HG03025 (cell line): ENCODE data around the gene ZW10.
A peak's percentile ranks its signal among the peaks of the same experiment; 100 is the strongest.
"Not testable (repeated sequence)": the region's sequence is repeated elsewhere in the genome, so short reads cannot be mapped to it uniquely, and the experiment has no call there.

Source experiments
- ATAC-seq: cut with Tn5 transposase; IDR thresholded peaks from one replicate; pipeline ENCODE4 v1.9.1; 2021; ENCODE audit warnings: mild to moderate bottlenecking, moderate library complexity; ENCODE audit not compliant: unreplicated experiment, low FRiP score

Gene ZW10, protein sequence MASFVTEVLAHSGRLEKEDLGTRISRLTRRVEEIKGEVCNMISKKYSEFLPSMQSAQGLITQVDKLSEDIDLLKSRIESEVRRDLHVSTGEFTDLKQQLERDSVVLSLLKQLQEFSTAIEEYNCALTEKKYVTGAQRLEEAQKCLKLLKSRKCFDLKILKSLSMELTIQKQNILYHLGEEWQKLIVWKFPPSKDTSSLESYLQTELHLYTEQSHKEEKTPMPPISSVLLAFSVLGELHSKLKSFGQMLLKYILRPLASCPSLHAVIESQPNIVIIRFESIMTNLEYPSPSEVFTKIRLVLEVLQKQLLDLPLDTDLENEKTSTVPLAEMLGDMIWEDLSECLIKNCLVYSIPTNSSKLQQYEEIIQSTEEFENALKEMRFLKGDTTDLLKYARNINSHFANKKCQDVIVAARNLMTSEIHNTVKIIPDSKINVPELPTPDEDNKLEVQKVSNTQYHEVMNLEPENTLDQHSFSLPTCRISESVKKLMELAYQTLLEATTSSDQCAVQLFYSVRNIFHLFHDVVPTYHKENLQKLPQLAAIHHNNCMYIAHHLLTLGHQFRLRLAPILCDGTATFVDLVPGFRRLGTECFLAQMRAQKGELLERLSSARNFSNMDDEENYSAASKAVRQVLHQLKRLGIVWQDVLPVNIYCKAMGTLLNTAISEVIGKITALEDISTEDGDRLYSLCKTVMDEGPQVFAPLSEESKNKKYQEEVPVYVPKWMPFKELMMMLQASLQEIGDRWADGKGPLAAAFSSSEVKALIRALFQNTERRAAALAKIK

DNA sequence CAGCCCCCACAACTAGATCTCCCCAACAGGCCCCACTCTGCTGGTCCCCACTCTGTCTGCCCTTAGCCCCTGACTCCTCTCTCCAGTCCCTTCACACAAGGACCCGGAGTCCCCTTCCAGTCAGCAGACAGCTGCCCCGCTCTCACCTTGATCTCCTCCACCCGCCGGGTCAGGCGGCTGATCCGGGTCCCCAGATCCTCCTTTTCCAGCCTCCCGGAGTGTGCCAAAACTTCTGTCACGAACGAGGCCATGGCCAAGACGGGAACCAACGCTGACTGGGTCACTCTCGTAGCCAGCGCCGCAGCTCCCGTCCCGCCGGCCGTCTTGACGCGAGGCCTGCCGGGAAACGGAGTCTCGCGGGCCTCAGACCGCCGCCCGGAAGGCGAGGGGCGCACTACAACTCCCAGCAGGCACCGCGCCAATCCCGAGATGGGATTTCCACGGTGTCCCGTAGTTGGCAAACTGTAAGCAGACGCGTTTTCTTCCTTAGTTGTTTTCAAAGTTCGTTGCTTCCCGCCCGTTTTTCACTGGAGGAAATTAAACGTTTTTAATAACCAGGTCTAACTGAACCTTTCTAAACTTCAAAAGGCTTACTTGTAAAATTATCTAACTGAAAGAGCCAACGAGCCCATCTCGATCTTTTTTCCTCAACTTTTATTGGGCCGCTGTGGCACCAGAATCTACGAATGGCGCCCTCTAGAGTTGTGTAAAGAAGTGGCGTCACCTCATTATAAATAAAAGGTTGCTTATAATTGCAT, at the start of gene ZW10:
ZW10 (minus strand) TSS at position 277 of the 758 bp plus-strand sequence; CDS start at position 251, 26 bp downstream.
- peak; percentile 97 for ATAC-seq

DNA sequence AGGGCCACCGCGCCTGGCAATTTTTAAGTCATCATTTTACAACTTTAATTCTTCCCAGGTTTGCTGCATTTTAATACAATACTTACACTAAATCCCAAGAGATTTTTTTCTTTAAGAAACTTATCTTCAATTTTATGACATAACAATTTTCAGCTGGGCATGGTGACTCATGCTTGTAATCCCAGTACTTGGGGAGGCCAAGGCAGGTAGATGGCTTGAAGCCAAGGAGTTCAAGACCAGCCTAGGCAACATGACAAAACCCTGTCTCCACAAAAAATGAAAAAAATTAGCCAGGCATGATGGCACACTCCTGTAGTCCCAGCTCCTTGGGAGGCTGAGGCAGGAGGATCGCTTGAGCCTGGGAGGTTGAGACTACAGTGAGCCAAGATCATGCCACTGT, 44.9 kb upstream of the ZW10 start:
- no peak for ATAC-seq

DNA sequence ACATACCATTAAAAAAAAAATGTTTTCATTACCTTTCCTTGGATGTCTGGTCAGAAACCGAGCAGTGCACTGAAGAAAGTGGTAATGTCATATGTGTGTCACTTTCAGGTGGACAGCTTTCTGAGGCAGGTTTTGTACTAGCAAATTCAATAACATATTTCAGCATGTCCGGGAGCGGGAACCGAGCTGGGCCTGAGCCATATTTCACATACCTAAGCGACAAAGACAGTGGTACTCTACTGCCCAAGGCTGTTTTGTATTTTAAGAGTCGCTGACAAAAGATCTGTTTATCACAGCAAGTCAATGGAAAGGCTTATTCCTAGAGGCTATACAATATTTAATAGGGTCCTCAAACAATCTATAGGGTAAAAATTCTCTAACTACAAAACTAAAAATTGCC, 44.1 kb upstream of the ZW10 start:
- ATAC-seq: no peak

DNA sequence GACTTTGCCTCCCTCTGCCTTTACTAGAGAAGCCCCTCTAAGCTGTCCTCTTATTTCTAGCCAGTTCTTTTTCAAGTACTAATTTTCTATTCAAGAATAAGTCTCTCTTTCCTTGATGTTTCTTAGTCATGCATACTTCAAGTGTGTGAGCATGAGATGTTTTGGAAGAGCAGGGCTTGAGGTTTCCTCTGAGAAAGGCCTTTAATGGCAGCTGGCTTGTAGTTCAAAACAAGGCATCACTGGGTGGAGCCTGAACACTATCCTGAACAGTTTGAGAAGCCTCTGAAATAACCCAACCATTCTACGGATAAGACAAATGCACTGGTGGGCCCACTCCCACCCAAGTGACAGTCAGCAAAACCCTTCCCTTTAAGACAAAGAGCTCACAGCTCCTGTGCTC, 43.7 kb upstream of the ZW10 start:
- ATAC-seq: no peak

DNA sequence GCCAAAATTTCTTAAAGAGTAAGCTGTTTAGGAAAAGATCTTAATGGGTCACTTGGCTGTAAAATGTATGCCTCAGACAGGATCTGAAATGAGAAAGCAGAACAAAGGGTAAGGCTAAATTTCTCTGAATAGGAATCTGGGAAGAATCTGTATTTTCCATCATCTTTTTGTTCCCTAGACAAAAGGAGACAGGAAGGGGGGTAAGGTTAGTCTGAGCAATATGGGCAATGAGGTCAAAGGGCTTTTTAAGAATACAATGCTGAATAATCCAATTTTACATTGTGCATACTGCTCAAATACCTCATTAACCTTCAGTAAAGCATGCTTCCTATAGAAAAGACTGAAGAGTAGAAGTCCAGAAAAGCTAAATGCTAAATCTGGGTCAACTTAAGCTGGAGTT, 40.7 kb upstream of the ZW10 start:
- no peak for ATAC-seq

DNA sequence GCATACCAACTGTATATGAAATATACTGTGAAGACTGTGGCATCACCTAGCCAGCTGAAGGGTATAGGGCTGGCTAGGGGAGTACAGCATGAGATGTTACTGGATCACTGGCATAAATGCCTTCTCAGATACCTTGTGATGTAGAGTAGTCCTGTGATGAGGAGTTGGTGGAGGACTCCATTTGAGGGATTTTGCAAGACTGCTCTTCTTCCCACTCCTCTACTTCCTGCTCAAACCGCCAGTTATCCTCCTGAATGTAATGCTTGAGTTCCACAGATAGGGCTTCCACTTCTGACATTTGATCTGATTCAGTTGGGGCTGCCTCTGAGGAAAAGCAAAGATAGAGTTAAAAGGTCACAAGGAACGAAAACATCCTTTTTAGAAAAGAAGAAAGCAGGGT, 35.4 kb upstream of the ZW10 start:
- ATAC-seq: no peak

DNA sequence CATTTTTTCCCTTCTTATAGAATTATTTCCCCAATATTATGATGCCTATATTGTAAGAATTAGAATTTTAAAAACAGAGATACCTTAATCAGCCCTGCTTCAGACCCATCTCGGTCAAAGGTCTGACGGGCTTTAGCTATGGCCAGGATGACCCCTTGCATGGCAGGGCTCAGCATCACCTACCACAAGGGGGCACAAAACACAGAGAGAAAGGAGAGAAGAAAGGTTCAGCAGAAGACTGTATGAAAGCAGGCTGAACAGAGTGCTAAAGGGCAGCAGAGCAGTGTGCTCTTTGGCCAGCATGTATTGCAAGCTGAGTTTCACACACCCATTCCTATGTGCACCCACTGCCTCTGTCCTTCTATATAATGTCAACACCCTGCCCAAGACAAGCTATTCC, 32.9 kb upstream of the ZW10 start:
- peak; percentile 63 for ATAC-seq

DNA sequence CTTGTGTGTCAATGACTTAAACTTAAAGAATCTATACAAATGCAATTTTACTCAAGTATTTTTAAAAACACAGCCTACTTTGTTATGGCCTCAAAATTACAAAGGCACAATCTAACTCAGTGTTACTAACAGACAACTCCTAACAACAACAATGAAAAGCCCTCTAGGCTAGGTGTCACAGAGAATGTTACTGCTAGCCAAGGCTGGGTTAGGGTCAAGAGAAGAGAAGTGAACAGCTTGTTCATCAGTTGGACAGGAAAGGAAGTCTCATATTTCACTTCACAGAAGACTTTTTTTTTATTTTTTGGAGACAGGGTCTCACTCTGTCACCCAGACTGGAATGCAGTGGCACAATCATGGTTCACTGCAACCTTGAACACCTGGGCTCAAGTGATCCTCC, 32.1 kb upstream of the ZW10 start:
- ATAC-seq: no peak

DNA sequence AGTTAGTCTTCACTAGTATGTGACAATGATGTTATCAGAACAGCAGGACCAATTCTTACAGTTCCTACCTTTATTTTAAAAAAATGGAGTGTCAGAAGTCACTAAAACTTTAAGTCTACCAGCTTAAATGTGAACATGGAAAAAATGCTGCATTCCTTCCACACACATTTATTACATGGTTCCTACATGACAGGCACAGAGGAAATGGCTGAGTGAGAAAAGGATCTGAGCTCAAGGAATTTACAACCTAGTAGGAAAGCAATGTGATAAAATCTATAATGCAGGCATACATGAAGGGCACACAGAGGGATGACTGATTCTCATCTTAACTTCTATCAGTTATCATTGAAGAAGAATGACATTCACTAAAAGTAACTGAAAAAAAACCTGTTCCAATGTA, 29.1 kb upstream of the ZW10 start:
- ATAC-seq: no peak

DNA sequence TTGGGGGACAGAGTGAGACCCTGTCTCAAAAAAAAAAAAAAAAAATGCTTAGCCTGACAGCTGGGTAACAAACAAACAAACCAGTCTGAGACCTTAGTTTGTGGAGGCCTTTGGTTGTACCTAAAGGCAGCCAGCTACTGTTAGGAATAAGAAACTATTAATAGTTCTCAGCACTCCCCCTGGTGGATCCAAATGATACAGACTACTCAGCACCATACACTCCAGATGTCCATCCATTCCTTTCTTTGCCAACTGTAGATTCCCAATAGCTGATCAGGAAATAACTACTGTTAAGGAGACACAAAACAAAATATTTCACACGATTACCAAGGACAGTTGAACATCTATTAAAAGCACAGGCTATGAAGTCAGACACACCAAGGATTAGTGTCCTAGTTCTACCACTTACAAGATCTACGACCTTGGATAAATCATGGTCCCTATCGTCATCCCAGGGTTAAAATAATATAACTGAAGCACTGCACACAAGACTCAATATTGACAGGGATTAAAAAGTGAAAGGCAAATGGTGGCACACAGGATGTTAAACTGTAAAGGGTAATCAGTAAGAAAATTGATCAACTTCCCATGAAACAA, 23.3 kb upstream of the ZW10 start:
- peak; percentile 55 for ATAC-seq

DNA sequence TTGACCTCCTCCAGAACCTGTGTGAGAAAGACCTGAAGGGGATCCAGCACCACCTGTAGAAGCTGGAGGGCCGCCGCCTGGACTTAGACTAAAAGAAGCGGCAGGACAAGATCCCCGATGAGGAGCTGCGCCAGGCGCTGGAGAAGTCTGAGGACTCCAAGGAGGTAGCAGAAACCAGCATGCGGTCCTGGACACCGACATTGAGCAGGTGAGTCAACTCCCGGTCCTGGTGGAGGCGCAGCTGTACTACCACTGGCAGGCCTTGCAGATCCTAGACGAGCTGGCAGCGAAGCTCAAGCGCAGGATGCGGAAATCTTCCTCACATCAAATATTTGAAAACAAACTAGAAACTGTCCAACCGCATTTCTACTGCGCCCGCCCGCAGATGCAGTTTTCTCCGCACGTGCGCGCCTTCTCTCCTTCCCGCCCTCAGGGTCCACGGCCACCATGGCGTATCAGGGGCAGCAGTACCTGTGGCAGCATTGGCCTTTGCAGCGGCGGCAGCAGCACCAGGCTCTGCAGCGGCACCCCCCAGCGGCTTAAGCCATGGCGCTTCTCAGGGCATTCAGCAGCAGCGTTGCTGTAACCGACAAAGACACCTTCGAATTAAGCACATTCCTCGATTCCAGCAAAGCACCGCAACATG, 16.3 kb upstream of the ZW10 start:
- ATAC-seq: no peak

DNA sequence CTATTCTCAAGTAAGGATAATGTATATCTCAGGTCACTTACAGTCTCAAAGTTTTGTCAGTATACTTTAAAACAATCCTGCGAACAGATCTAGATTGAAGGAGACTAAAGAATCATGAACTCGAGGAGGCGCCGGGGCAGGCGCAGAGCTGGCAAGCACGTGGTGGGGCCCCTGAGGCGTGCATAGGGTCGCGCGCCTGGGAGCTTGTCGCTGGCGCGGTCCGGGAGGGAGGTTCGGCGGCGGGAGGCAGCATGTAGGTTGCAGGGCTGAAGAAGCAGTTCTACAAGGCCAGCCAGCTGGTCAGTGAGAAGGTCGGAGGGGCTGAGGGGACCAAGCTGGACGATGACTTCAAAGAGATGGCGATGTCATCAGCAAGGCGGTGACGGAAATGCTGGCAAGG, 15.5 kb upstream of the ZW10 start:
- not testable (repeated sequence) for ATAC-seq

DNA sequence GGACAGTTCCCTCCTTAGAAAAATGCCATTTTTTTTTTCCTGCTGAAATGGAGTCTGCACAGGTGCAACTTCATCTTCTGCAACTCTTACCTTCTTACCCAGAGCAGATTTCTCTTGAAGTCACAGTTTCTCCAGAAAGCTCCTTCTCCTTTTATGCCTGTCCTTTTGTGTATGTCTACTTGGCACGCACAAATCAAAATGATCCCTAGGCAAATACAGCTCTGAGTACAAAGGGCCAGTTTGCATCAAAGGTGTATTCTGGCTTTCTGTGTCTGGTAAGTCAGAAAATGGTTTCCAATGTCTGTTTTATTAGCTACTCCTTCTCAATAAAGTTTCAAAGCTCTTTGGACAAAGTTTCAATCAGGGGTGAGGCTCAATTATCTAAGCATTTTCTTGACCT, 8.6 kb upstream of the ZW10 start:
- ATAC-seq: no peak

DNA sequence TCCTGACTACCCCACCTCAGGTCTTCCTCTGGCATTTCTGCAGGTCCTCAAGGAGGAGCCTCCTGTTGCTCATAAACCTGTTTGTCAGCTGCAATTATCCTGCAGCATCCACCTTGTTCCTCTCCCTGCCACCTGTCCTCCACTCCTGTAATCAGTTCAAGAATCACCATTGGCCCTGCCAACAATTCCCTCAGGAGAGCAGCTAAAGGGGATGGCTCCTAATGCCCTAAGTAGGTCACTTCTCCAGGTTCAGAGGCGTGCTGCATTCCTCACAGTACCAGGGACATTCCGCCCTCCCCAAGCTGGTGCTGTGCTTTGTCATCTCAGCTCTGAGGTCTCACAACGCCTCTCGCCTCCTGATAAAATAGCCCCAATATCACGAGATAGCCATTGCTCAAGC, 8.2 kb upstream of the ZW10 start:
- ATAC-seq: no peak

DNA sequence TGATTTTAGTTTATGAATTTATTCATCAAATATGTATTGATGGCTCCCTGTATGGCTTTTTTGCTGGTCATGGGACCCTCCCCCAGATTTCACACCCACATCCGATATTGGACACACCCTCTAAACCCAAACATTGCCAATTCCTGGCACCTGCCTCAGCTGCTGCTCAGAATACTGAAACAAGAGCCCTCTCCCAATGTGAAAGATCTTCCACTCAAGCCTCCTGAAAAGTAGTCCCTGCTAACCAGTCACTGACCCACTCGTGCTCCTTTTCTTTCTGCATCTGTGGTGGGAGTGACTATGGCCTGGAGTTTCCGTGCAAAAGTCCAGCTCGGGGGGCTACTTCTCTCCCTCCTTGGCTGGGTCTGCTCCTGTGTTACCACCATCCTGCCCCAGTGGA, 6.0 kb upstream of the ZW10 start, which contains the start of gene CLDN25:
CLDN25 (plus strand) TSS at position 301 of the 400 bp plus-strand sequence; CDS start at position 301, 0 bp downstream.
- ATAC-seq: no peak

DNA sequence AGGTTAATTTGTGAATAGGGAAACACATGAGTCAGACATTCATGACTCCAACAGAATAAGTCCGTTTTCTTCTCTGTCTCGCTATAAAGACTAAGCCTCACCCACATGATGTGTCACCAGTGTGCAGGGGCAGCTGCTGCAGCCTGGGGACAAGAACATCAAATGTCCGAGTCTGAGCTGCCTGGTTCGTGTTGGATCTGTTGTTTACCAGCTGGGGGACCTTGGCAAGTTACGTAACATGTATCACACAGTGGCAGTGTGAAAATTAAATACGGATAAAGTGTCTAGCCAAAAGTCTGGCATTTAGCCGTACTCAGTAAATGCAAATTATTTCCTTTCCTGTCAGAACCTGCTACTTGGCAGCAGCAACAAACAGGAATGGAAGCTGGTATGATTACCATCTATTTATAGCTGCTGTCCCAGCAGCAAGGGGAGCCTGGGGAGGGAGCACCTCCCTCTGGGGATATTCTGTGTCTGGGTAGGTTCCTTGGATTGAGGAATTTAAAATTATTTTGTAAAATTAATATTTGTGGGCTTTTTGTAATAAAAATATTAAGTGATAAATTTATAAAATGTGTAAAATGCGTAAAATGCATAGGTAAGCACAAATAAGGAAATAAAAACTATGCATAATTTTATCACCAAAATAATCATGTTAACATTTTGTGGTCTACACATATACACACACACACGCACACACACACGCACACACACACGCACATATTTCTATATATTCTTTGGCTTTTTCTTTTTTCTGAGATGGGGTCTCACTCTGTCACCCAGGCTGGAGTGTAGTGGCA, 4.8 kb upstream of the ZW10 start:
- no peak for ATAC-seq

DNA sequence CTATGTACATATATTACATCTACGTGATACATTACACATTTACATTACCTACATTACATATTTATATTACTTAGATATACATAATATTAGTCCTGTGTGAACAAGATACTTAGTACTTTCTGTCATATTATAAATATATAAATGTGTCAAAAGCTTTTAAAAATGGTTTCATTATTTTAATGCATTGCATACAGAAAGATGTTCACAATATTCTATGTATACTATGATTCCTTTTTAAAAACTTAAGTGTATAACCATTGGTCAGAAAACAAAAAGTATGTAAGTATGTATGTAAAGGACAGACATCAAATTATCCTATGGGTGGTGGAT, 647 bp upstream of the ZW10 start:
- no peak for ATAC-seq

DNA sequence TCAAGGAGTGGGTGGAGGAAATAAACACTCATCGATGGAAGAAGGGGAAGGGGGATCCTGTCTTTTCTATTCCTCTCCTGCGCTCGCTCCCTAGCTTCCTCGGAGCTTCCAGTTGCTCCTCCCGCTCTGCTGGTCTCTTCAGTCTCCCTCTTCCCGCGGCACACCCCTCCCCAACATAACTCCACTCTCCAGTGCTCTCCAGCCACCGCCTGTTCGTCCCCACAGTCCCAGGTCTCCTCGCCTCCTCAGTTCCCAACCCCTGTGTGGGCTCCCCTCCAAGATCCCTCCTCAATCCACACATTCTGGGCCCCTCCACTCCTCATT, 438 bp downstream of the ZW10 start:
- no peak for ATAC-seq

DNA sequence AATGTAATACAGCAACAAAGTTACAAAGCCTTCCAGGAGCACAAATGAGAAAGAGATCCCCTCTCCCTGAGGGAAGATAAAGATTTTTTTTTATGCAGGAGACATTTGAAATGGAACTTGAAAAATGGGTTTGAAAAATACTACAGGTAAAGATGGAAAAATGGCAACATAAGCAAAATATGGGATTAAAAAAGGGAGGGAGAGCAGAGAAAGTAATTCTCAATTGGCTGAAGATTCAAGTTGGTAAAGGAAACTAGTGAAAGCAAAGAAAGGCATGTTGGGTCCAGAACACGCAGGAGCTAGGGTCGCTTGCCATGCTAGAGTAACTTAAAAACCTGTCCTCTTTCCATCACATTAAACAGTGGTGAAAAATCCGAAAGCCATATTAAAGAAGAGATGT, 1.5 kb downstream of the ZW10 start:
- ATAC-seq: no peak
